BE2C (cell line): ENCODE data around the gene BRD1.
"Not testable (repeated sequence)": the region's sequence is repeated elsewhere in the genome, so short reads cannot be mapped to it uniquely, and the experiment has no call there.

Experiments used
- DNase-seq: peaks from one replicate; pipeline ENCODE4 v3.0.0-alpha.2; 2020
- H3K27me3 ChIP-seq: fragments of 250-450 bp; sonication (Bioruptor Pico); 2 replicates; pipeline ENCODE4 v1.5.1; 2020; ENCODE audit warnings: mild to moderate bottlenecking
- H3K36me3 ChIP-seq: fragments of 250-450 bp; sonication (Bioruptor Pico); 2 replicates; pipeline ENCODE4 v1.5.1; 2020; ENCODE audit warnings: mild to moderate bottlenecking
- H3K4me1 ChIP-seq: fragments of 250-450 bp; sonication (Bioruptor Pico); 2 replicates; pipeline ENCODE4 v1.5.1; 2020
- H3K4me3 ChIP-seq: 2 replicates; pipeline ENCODE4 v1.5.1; 2011; ENCODE audit warnings: low read depth, low read length
- H3K9me3 ChIP-seq: fragments of 250-450 bp; sonication (Bioruptor Pico); 2 replicates; pipeline ENCODE4 v1.5.1; 2020
- CTCF ChIP-seq: IDR thresholded peaks from 2 replicates; pipeline ENCODE4 v1.5.1; 2012; ENCODE audit warnings: mild to moderate bottlenecking, low read depth, low read length

Gene BRD1

DNA sequence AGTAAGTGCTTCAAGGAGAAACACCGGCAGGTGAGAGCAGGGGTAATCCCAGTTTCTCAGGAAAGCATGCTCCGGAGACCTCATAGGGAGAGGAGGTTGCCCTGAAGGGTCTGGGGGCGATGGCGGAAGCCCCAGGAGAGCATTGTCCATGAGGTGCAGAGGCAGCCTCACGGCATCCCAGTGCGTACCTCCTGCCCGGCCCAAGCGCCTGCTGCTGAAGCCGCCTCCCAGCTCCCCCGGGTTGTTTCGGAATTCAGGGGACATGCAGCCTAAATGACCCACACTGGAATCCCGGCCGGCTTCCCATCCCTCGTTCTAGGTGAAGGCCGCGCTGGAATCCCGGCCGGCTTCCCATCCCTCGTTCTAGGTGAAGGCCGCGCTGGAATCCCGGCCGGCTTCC, 28.7 kb upstream of the BRD1 start:
- no peak overlapping the region for H3K4me3 ChIP-seq
- TF ChIP-seq CTCF = no peak
- no peak for DNase-seq
- no peaks in the 10 kb centered on the region; the same call in 1 of the 2 replicates for H3K4me1 ChIP-seq
- H3K36me3 ChIP-seq = peaks cover 15% of the 10 kb centered on the region
- no peaks in the 10 kb centered on the region for H3K9me3 ChIP-seq
- no peaks in the 10 kb centered on the region for H3K27me3 ChIP-seq

DNA sequence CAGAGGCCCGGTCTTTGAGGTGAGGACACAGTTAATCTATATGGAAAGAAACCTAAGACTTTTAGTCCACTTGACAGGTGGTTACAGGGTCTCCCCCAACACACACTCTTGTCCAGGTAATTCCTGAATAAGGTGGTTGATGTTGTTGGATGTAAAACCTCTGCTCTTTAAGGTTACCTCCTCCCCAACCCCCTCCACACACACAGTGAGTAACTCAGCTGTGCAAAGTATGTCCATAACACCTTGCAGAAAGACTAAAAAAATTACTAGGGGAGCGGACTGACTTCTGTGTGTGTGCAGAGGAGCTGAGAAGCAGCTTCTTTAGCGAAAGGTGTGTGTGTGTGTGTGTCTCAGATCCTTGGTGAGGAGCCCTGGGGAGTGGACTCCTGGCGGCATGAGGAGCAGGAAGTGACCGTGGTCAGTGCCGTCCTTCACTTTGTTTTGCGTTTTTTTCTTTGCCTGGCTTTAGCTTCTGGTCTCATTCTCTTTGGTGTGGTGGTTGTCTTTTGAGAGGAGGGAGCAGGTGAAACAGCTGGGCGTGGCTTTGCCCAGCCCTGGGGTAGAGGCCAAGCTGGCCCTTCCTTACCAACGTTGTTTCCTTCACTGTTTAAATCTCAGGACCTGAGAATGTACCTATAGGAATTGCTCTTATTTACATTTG, 27.7 kb upstream of the BRD1 start:
- H3K4me3 ChIP-seq = peak overlapping the region; percentile 86
- DNase-seq = no peak
- H3K4me1 ChIP-seq = no peaks in the 10 kb centered on the region; the same call in 1 of the 2 replicates
- peaks cover 4% of the 10 kb centered on the region for H3K27me3 ChIP-seq
- no peaks in the 10 kb centered on the region for H3K9me3 ChIP-seq
- H3K36me3 ChIP-seq = peaks cover 10% of the 10 kb centered on the region
- no peak for TF ChIP-seq CTCF

- DNase-seq = peak; percentile 53
- H3K4me1 ChIP-seq = no peaks in the 10 kb centered on the region; the same call in 1 of the 2 replicates
Observed at GRCh38 chr22:49853981-49854831, 26.5 kb upstream of the BRD1 start.

GRCh38 chr22:49852898-49853894, 25.5 kb upstream of the BRD1 start, which contains the start of gene ZBED4:
Gene ZBED4 (plus strand): TSS chr22:49853844. CDS start chr22:49883663, 29,819 bp downstream.
- DNase-seq = peak; percentile 99
- H3K4me3 ChIP-seq = peak within 1 kb of the TSS; percentile 86
- H3K4me1 ChIP-seq = no peaks in the 10 kb centered on the region; the same call in 1 of the 2 replicates
- no peaks in the 10 kb centered on the region for H3K9me3 ChIP-seq
- H3K27me3 ChIP-seq = peaks cover 26% of the 10 kb centered on the region
- peaks cover 6% of the 10 kb centered on the region for H3K36me3 ChIP-seq
- no peak for TF ChIP-seq CTCF

More at GRCh38 chr22:49853981-49854831, 26.5 kb upstream of the BRD1 start:
- H3K27me3 ChIP-seq = peaks cover 16% of the 10 kb centered on the region
- H3K36me3 ChIP-seq = peaks cover 10% of the 10 kb centered on the region
- TF ChIP-seq CTCF = no peak
- peak overlapping the region; percentile 86 for H3K4me3 ChIP-seq
- H3K9me3 ChIP-seq = no peaks in the 10 kb centered on the region

GRCh38 chr22:49852568-49852897, 24.9 kb upstream of the BRD1 start:
- not testable (repeated sequence) for H3K9me3 ChIP-seq, DNase-seq, H3K36me3 ChIP-seq, H3K4me1 ChIP-seq
- Histone ChIP-seq H3K4me3 (peak overlapping the region; percentile 76), H3K27me3 (peaks cover 32% of the 10 kb centered on the region)
